ENCODE results near the gene CFAP141.

Gene CFAP141

GRCh38 chr1:154171223-154171583, 34.9 kb downstream of the CFAP141 start:
- DNase-seq (ENCODE audit: low spot score) = no peak

GRCh38 chr1:154170547-154171222, 35.4 kb downstream of the CFAP141 start:
- DNase-seq (ENCODE audit: low spot score) = no peak

DNA sequence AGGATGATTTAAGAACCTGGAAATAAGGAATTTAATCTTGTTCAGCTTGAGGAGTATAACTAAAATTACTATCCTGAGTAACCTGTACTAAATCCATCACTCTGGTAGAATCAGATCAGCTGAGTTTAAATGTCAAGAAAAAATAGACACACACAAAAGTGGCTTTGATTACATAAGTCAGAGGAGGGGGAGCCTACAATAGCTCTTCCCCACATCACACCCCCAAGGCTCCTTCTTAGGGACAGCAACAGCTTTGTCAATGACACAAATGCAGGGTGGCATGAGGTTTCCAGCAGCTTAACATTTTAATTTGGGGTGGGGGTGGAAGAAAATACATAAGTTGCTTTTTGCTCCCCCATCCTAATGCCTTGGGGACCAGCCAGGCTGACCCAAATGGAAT, 38.7 kb downstream of the CFAP141 start:
- DNase-seq (ENCODE audit: low spot score) = no peak

- no peak for DNase-seq (ENCODE audit: low spot score)
Observed at GRCh38 chr1:154166207-154166606, 39.9 kb downstream of the CFAP141 start.

DNA sequence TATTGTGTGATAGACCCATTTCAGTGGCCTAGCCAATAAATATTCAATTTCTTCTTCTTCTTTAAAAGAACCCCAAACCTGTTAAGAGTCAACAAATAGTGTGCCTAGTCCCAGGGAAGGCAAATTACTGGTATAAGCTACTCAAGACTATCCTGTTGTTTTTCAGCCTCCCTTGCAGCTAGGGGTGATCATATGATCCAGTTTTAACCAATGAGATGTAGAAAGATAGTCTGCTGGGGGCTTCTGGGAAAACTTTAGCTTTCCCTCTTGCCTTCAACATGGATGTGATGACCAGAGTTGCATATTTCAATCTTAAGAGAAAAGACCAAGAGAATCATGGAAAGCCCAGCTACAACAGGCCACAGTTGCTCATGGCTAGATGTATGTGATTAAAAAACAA, 46.6 kb downstream of the CFAP141 start:
- DNase-seq (ENCODE audit: low spot score) = no peak

GRCh38 chr1:154158307-154159125, 47.6 kb downstream of the CFAP141 start:
- DNase-seq (ENCODE audit: low spot score) = no peak

- no peak for DNase-seq (ENCODE audit: low spot score)
Observed at GRCh38 chr1:154157520-154158306, 48.4 kb downstream of the CFAP141 start.

DNA sequence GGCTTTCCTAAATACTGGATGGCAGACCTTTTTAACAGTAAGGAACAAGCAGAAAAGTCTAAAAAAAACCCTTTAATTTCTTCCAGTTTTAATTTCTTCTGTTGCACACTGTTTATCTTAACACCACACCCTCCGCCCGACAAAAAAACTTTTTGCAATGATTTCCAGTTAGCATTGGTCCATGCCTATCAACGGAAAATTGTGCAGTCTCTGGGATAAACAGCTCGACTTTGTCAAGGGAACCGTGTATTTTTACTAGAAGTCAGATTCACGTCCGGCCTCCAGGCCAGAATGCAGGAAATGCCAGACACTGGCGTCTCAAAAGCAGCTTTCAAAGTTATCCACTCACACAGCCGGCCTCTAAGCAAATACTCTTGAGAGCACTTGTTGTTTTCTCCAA, 50.9 kb downstream of the CFAP141 start:
- peak; percentile 37 for DNase-seq (ENCODE audit: low spot score)

GRCh38 chr1:154154534-154155191, 51.5 kb downstream of the CFAP141 start, which contains the start of gene NUP210L:
TSS of gene NUP210L (minus strand) at chr1:154155073.
- no peak for DNase-seq (ENCODE audit: low spot score)

DNA sequence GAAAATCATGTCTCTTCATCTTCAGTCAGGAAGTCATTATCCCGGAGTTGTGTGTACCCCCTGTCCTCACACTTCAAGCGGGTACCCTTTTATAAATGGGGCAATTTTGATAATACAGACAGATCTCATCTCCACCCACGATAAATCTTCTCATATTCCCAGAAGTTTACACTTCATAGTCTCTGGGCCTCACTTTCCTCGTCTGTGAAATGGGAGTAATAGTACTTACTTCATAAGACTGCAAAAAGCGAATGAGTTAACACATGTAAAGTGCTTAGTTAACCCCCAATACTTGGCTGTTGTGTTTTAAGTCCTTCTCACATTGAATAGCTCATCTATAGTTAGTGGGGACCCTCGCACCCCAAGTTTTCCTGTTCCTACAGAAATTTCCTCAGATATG, 52.1 kb downstream of the CFAP141 start:
- no peak for DNase-seq (ENCODE audit: low spot score)

DNA sequence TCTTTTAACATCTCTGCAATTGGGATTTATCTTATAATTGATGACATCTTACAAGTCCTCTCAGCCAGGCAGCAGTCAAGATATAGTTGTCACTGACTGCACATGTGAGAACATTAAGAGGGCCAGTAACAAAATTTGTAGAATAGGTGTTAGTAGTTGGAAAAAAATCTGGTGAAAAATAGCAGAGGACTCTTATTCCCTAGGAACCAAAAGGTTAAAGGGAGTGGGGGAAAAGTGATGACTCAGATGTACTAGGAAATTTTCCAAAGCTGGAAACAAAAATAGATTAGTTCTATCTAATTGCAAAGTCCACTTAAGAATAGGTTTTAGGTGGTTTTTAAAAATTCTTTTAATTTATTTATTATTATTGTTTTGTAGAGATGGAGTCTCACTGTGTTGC, 54.8 kb downstream of the CFAP141 start:
- no peak for DNase-seq (ENCODE audit: low spot score)

Data from kidney capillary endothelial cell (primary cell).